NB4 (cell line): ENCODE results near the gene TMPRSS12.

Experiments
- DNase-seq: peaks from one replicate; pipeline ENCODE4 v3.0.0; 2010; ENCODE audit warnings: low read depth
- H3K4me3 ChIP-seq: one replicate; pipeline ENCODE4 v1.5.1; 2011; ENCODE audit warnings: mild to moderate bottlenecking, low read depth, low read length, moderate library complexity
- MYC ChIP-seq: IDR thresholded peaks from 2 replicates; pipeline ENCODE4 v1.6.1; 2011; ENCODE audit warnings: low read depth, low read length
- POLR2A ChIP-seq: IDR thresholded peaks from 2 replicates; pipeline ENCODE4 v1.6.1; 2011; ENCODE audit warnings: mild to moderate bottlenecking; ENCODE audit not compliant: insufficient read length; ENCODE audit errors: extremely low read depth
- TF ChIP-seq, protein P1 (sequence below): IDR thresholded peaks from 2 replicates; pipeline ENCODE4 v1.6.1; 2011; ENCODE audit warnings: low read depth, low read length
- TF ChIP-seq, protein P2 (sequence below): IDR thresholded peaks from one replicate; pipeline ENCODE4 v1.5.1; 2012; ENCODE audit warnings: low read depth, low read length

TMPRSS12 gene

DNA sequence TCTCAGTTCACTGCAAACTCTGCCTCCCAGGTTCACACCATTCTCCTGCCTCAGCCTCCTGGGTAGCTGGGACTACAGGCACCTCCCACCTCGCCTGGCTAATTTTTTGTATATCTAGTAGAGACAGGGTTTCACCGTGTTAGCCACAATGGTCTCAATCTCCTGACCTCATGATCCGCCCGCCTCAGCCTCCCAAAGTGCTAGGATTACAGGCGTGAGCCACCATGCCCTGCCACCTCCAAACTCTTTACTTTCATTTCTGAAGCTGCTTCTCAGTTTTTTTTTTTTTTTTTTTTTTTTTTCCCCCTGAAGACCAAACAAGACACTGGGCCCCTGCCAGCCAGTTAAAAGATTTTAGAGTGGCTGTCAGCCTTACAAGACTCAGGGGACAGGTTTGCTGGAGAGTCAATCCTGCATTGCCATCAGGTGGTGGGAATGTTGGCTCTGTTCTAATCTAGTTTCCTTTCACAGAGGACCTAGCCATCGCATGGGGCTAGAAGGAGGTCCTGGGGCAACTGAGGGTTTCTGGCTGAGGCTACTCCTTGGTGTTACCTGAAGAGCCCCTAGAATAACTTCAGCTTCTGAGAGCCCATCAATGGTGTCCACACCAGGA, 72.3 kb downstream of the TMPRSS12 start:
- TF ChIP-seq, protein P1, sequence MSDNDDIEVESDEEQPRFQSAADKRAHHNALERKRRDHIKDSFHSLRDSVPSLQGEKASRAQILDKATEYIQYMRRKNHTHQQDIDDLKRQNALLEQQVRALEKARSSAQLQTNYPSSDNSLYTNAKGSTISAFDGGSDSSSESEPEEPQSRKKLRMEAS, result no peak
- no peak for TF ChIP-seq MYC
- TF ChIP-seq POLR2A, result no peak
- TF ChIP-seq, protein P2, sequence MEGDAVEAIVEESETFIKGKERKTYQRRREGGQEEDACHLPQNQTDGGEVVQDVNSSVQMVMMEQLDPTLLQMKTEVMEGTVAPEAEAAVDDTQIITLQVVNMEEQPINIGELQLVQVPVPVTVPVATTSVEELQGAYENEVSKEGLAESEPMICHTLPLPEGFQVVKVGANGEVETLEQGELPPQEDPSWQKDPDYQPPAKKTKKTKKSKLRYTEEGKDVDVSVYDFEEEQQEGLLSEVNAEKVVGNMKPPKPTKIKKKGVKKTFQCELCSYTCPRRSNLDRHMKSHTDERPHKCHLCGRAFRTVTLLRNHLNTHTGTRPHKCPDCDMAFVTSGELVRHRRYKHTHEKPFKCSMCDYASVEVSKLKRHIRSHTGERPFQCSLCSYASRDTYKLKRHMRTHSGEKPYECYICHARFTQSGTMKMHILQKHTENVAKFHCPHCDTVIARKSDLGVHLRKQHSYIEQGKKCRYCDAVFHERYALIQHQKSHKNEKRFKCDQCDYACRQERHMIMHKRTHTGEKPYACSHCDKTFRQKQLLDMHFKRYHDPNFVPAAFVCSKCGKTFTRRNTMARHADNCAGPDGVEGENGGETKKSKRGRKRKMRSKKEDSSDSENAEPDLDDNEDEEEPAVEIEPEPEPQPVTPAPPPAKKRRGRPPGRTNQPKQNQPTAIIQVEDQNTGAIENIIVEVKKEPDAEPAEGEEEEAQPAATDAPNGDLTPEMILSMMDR, result no peak
- no peak for DNase-seq
- H3K4me3 ChIP-seq, result no peak overlapping the region

DNA sequence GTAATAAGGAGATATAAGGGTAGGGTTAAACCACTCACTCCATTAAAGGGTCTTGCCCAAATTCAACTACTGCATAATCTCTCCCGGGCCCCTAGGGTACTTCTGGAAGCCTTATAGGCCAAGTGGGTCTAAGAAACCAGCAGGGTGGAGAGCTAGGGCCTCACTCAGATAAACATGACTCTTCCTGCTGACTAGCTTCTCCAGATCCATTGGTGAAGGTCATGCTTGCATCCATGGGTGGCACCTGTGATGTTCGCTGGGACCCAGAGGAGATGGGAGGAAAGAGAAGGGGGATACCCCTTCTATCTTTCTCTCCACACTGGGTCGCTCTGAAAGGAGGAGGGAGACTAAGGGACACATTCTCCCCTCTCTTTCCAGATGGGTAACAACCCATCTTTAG, 73.6 kb downstream of the TMPRSS12 start:
- H3K4me3 ChIP-seq, result no peak overlapping the region
- TF ChIP-seq, protein P2, result no peak
- no peak for TF ChIP-seq MYC
- no peak for TF ChIP-seq POLR2A
- TF ChIP-seq, protein P1, result no peak
- no peak for DNase-seq

DNA sequence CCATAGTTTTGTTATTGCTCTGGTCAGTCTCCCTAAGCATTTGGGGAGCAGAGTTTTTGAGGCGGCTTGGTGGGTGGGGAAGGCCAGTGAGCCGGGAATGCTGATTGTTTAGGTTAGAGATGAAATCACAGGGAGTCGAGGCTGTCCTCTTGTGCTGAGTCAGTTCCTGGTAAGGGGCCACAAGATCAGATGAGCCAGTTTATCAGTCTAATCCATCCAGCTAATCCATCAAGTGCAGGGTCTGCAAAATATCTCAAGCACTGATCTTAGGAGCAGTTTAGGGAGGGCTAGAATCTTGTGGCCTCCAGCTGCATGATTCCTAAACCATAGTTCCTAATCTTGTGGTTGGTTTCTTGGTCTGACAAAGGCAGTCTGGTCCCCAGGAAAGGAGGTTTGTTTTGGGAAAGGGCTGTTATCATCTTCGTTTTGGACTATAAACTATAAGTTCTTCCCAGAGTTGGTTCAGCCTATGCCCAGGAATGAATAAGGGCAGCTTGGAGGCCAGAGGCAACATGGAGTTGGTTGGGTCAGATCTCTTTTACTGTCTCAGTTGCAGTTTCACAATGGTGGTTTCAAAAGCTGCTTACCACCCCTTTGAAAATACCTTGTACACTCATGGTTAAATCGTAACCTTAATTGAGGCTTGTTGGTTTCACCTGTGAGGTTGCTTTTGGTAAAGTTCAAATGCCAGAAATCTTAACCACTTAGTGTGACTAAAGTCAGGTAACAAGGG, 76.0 kb downstream of the TMPRSS12 start:
- no peak overlapping the region for H3K4me3 ChIP-seq
- no peak for DNase-seq
- TF ChIP-seq, protein P1, result no peak
- TF ChIP-seq, protein P2, result no peak
- no peak for TF ChIP-seq POLR2A
- no peak for TF ChIP-seq MYC

DNA sequence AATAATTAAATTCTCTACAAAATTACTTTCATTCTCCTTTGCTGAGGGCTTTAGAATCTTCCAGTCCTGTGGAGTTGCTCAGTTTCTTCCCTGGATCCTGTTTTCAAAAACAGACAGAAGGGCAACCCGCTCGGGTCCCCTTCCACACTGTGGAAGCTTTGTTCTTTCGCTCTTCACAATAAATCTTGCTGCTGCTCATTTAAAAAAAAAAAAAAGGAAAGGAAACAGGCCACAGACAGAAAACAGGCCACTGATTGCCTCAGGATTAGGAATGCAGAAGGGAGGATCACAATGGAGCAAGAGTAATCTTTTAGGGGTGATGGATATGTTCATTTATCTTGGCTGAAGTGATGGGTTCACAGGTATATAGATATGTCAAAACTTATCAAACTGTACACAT, 80.1 kb downstream of the TMPRSS12 start:
- TF ChIP-seq, protein P1, result no peak
- TF ChIP-seq MYC, result no peak
- DNase-seq, result no peak
- H3K4me3 ChIP-seq, result no peak overlapping the region

DNA sequence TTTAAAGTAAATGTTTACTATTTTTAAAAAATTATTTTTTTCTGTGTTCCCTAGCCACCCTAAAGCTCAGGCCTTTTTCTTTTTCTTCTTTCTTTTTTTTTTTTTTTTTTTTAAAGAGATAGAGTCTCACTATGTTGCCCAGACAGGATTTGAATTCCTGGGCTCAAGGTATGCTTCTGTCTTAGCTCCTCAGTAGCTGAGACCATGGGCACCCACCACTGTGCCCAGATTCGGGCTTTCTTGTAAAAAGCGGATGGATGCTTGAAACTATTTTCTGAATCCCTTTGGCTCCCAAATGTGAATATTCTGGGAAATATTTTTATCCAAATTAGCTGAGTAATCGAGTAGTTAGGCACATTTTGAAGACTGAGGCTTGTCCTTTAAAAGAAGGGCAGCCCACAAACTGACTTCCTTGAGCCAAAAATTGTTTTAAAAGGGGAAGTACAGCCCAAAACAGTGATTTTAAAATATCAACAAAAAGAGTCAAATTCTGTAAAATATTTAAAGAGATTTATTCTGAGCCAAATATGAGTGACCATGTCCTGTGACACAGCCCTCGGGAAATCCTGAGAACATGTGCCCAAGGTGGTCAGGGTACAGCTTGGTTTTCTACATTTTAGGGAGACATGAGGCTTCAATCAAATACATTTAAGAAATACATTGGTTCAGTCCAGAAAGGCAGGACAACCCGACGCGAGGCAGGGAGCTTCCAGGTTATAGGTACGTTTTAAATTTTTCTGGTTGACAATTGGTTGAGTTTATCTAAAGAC, 80.8 kb downstream of the TMPRSS12 start:
- TF ChIP-seq POLR2A, result no peak
- TF ChIP-seq, protein P1, result no peak
- TF ChIP-seq, protein P2, result no peak
- TF ChIP-seq MYC, result no peak
- H3K4me3 ChIP-seq, result peak overlapping the region; percentile 63
- peak; percentile 54 for DNase-seq

DNA sequence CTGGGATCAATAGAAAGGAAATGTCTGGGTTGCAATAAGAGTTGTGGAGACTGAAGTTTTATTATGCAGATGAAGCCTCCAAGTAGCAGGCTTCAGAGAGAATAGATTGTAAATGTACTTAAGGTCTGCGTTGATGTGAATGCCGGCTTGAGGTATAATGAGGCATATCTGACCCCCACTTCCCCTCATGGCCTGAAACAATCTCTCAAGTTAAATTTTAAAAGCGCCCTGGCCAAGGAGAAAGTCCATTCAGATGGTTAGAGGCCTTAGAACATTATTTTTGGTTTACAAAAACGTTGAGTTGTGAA, 81.4 kb downstream of the TMPRSS12 start:
- peak overlapping the region; percentile 63 for H3K4me3 ChIP-seq
- TF ChIP-seq POLR2A (no peak), MYC (no peak)
- TF ChIP-seq, protein P2, result no peak
- TF ChIP-seq, protein P1, result no peak
- DNase-seq, result no peak
